ENCODE data around the gene SAC3D1. TPM values are rescaled to one million over a fixed set of nuclear protein-coding genes. Genes with fewer than 3 reads are reported as not detected.

SAC3D1 gene
- total and polyA plus RNA-seq, 2 experiments from 2014 or later = 12.8 to 14.9 TPM

DNA sequence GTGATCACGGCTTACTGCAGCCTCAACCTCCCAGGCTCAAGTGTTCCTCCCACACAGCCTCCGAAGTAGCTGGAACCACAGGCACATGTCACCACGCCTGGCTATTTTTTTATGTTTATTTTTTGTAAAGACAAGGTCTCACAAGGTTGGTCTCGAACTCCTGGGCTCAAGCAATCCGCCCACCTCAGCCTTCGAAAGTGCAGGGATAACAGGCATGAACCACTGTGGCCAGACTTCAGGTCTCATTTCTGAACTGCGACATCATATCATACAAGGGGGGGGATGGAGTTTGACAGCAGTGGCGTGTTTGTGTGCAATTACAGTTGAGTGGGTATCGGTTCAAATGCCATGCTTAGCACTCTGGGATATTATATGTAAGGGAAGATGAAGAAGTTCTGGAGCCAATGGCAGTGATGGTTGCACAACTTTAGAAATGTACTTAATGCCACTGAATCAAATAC is 10.4 kb downstream of the SAC3D1 start:
- in situ Hi-C loops (cut with MboI) = no loop called here
- DNase-seq = no peak
- H3K9me2 ChIP-seq (ENCODE audit: insufficient read depth) = no peaks in the 10 kb centered on the region
- whole genome bisulfite sequencing, 2 experiments (ENCODE audit: low coverage in 1 of 2, low lambda C conversion rate in 2 of 2, missing lambda C conversion rate in 2 of 2) = 71 to 74% methylated on average over 9 of the region's 9 CpGs
- no peaks in the 10 kb centered on the region for H3F3A ChIP-seq (ENCODE audit: insufficient read depth)
- no peaks in the 10 kb centered on the region for H3K9me3 ChIP-seq (ENCODE audit: low read depth)
- peaks cover 4% of the 10 kb centered on the region; the same call in 1 of the 2 replicates for H3K4me1 ChIP-seq (ENCODE audit: insufficient read depth)
- no peak overlapping the region for H3K27ac ChIP-seq
- H2AFZ ChIP-seq = no peak overlapping the region
- H3K4me2 ChIP-seq (ENCODE audit: unreplicated experiment) = no peak overlapping the region
- H3K27me3 ChIP-seq (replicated peaks; ENCODE audit: insufficient read depth) = no peaks in the 10 kb centered on the region
- TF ChIP-seq EZH2 (IDR thresholded peaks at IDR 0.05; ENCODE audit: insufficient read depth, poor library complexity, severe bottlenecking) (no peak), EZH2phosphoT487 (IDR thresholded peaks at IDR 0.05; ENCODE audit: insufficient read depth, low read depth) (no peak)
- no peaks in the 10 kb centered on the region for H4K20me1 ChIP-seq (ENCODE audit: insufficient read depth)
- no peak overlapping the region for H3K4me3 ChIP-seq
- H3K36me3 ChIP-seq (ENCODE audit: low read depth) = no peaks in the 10 kb centered on the region
- H3K79me2 ChIP-seq (ENCODE audit: insufficient read depth) = 0 out of 2 replicates have a peak, but pooled peaks cover 3% of the 10 kb centered on the region
- H3K9ac ChIP-seq = no peak overlapping the region

- no peaks in the 10 kb centered on the region for H3K9me3 ChIP-seq (ENCODE audit: low read depth)
- WGBS, 2 experiments (ENCODE audit: low coverage in 1 of 2, low lambda C conversion rate in 2 of 2, missing lambda C conversion rate in 2 of 2) = 47 to 50% methylated on average over 8 of the region's 8 CpGs
- H3K36me3 ChIP-seq (ENCODE audit: low read depth) = no peaks in the 10 kb centered on the region
- DNase-seq = no peak
- no peak overlapping the region for H3K27ac ChIP-seq
- no peaks in the 10 kb centered on the region for H3K79me2 ChIP-seq (ENCODE audit: insufficient read depth)
- H2AFZ ChIP-seq = no peak overlapping the region
- in situ Hi-C loops (cut with MboI) = no loop called here
- H3K4me3 ChIP-seq = no peak overlapping the region
- H3K9me2 ChIP-seq (ENCODE audit: insufficient read depth) = no peaks in the 10 kb centered on the region
- no peaks in the 10 kb centered on the region for H4K20me1 ChIP-seq (ENCODE audit: insufficient read depth)
- TF ChIP-seq EZH2 (IDR thresholded peaks at IDR 0.05; ENCODE audit: insufficient read depth, poor library complexity, severe bottlenecking) = no peak
- H3F3A ChIP-seq (ENCODE audit: insufficient read depth) = no peaks in the 10 kb centered on the region
- no peak overlapping the region for H3K9ac ChIP-seq
- no peak overlapping the region for H3K4me2 ChIP-seq (ENCODE audit: unreplicated experiment)
- no peaks in the 10 kb centered on the region for H3K27me3 ChIP-seq (replicated peaks; ENCODE audit: insufficient read depth)
- no peaks in the 10 kb centered on the region for H3K4me1 ChIP-seq (ENCODE audit: insufficient read depth)
Measured at GRCh38 chr11:65053827-65054508, 13.0 kb downstream of the SAC3D1 start.

- Histone ChIP-seq H3K36me3 (ENCODE audit: low read depth) (no peaks in the 10 kb centered on the region), H4K20me1 (ENCODE audit: insufficient read depth) (no peaks in the 10 kb centered on the region), H2AFZ (no peak overlapping the region), H3K9me2 (ENCODE audit: insufficient read depth) (no peaks in the 10 kb centered on the region), H3F3A (ENCODE audit: insufficient read depth) (no peaks in the 10 kb centered on the region), H3K4me1 (ENCODE audit: insufficient read depth) (no peaks in the 10 kb centered on the region), H3K4me2 (ENCODE audit: unreplicated experiment) (no peak overlapping the region), H3K27me3 (replicated peaks; ENCODE audit: insufficient read depth) (no peaks in the 10 kb centered on the region), H3K79me2 (ENCODE audit: insufficient read depth) (no peaks in the 10 kb centered on the region), H3K4me3 (no peak overlapping the region), H3K9me3 (ENCODE audit: low read depth) (no peaks in the 10 kb centered on the region), H3K9ac (no peak overlapping the region), H3K27ac (no peak overlapping the region)
- in situ Hi-C loops (cut with MboI) = no loop called here
- whole genome bisulfite sequencing, 2 experiments (ENCODE audit: low coverage in 1 of 2, low lambda C conversion rate in 2 of 2, missing lambda C conversion rate in 2 of 2) = 96 to 100% methylated on average over 1 of the region's 1 CpG
- DNase-seq = no peak
- TF ChIP-seq EZH2phosphoT487 (IDR thresholded peaks at IDR 0.05; ENCODE audit: insufficient read depth, low read depth) = no peak
- no peak for TF ChIP-seq EZH2 (IDR thresholded peaks at IDR 0.05; ENCODE audit: insufficient read depth, poor library complexity, severe bottlenecking)
Measured at GRCh38 chr11:65055538-65055937, 14.5 kb downstream of the SAC3D1 start.

- DNase-seq = no peak
- Histone ChIP-seq H3K79me2 (ENCODE audit: insufficient read depth) (no peaks in the 10 kb centered on the region), H3K4me2 (ENCODE audit: unreplicated experiment) (no peak overlapping the region), H3K36me3 (ENCODE audit: low read depth) (no peaks in the 10 kb centered on the region), H3K9me2 (ENCODE audit: insufficient read depth) (no peaks in the 10 kb centered on the region), H3K4me3 (no peak overlapping the region), H3F3A (ENCODE audit: insufficient read depth) (no peaks in the 10 kb centered on the region), H3K4me1 (ENCODE audit: insufficient read depth) (no peaks in the 10 kb centered on the region), H2AFZ (no peak overlapping the region), H3K27ac (no peak overlapping the region), H3K27me3 (replicated peaks; ENCODE audit: insufficient read depth) (no peaks in the 10 kb centered on the region), H3K9me3 (ENCODE audit: low read depth) (no peaks in the 10 kb centered on the region), H3K9ac (no peak overlapping the region), H4K20me1 (ENCODE audit: insufficient read depth) (no peaks in the 10 kb centered on the region)
- TF ChIP-seq EZH2 (IDR thresholded peaks at IDR 0.05; ENCODE audit: insufficient read depth, poor library complexity, severe bottlenecking) (no peak), EZH2phosphoT487 (IDR thresholded peaks at IDR 0.05; ENCODE audit: insufficient read depth, low read depth) (no peak)
- WGBS, 2 experiments (ENCODE audit: low coverage in 1 of 2, low lambda C conversion rate in 2 of 2, missing lambda C conversion rate in 2 of 2) = 92 to 100% methylated on average over 5 to 6 of the region's 6 CpGs
- in situ Hi-C loops (cut with MboI) = no loop called here
Measured at GRCh38 chr11:65056999-65057398, 16.0 kb downstream of the SAC3D1 start.
